GM18505 (cell line): ENCODE measurements around the gene SUOX.

ENCODE experiments used
- ATAC-seq: cut with Tn5 transposase; IDR thresholded peaks from one replicate; pipeline ENCODE4 v1.9.1; 2021; ENCODE audit not compliant: unreplicated experiment
- POLR2A ChIP-seq: IDR thresholded peaks from 4 replicates; pipeline ENCODE4 v1.6.1; 2011; ENCODE audit warnings: borderline replicate concordance; ENCODE audit not compliant: insufficient read depth, insufficient read length; ENCODE audit errors: extremely low read depth

The SUOX gene

GRCh38 chr12:55996715-55997534, at the start of gene SUOX:
Gene SUOX (plus strand): TSS chr12:55997276. CDS start chr12:56002222, 4,946 bp downstream.
- ATAC-seq, result peak; percentile 98

DNA sequence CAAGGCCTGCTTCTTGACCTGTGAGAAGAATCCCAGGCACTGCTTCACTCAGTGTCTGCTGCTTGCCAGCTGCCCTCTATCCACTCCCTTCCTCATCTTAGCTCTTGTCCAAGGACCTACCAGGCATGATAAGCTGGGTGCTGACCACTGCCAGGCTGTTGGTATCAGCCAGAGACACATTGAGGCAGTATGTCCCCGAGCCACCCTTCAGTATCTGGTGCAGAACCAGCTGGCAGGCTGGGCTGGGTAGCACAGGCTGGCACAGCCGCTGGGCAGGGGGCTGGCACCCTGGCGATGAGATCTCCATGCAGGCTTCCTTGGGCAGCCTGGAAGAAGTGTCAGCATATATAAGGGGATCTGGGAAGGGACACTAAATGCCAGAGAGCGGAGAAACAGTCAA, 41.7 kb upstream of the SUOX start:
- no peak for ATAC-seq
- no peak for TF ChIP-seq POLR2A

More at GRCh38 chr12:55996715-55997534, at the start of gene SUOX:
- TF ChIP-seq POLR2A, result peak; percentile 80

DNA sequence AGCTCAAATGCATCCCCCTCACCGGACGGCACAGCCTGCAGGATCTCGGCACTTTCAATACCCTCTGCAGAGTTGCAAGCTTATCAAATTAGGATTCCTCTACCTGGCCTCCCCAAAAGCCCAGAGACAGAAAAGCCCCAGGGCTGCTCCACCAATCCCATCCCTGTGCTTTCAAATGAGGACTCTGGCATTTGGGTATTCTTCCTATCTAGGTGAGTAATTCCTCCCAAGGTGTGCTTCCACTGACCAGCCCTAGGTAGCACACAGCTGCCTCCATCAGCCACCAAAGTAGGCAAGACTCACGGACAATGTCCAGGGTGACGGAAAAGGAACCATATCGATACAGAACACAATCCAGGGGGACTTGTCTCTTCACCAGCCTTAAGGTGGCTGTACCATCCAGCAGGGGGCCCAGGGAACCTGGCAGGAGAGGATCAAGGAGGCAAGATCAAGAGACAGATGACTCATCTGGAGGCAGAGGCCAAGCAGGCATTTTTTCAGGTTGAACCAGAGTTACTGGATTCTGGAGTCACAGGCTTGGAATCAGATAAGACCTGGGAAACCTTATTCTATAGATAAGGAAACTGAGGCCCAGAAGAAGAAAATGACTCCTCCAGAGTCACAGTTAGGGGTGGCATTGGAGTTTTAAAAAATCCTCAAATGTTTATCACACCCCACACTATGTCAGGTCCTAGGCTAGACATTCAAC, 41.1 kb upstream of the SUOX start:
- no peak for ATAC-seq
- TF ChIP-seq POLR2A, result no peak

GRCh38 chr12:55957106-55957859, 39.8 kb upstream of the SUOX start:
- no peak for ATAC-seq
- no peak for TF ChIP-seq POLR2A

- no peak for TF ChIP-seq POLR2A
- no peak for ATAC-seq
Measured at GRCh38 chr12:55963760-55964159, 33.3 kb upstream of the SUOX start.

DNA sequence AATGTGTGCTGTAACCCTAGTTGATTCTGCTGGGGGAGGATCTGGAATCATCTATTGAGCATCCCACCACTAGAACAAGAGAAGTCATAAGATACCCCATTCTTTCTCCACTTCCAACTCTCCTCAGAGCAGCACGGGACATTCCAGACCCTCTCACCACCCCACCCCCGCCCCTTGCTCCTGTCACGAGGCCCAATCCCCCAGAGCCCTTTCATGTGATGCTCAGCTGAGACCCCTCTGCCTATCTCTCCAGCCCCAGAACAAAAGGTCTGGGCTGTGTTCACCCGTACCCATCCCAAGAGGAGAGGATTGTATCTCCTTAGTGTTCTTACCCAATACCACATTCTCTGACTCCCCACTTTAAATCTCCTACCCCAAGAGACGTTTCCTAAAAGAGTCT, 31.8 kb upstream of the SUOX start:
- no peak for TF ChIP-seq POLR2A
- no peak for ATAC-seq

GRCh38 chr12:55965941-55966407, 31.1 kb upstream of the SUOX start, which contains the start of gene PMEL:
Gene PMEL (minus strand): TSS chr12:55966042. CDS start chr12:55966011, 31 bp downstream.
- TF ChIP-seq POLR2A, result no peak
- no peak for ATAC-seq

- TF ChIP-seq POLR2A, result peak; percentile 77
- ATAC-seq, result peak; percentile 90
Measured at GRCh38 chr12:55966408-55967281, 30.4 kb upstream of the SUOX start, which contains the start of gene CDK2. Gene CDK2 (plus strand): TSS chr12:55966830. CDS start chr12:55967009, 179 bp downstream.

DNA sequence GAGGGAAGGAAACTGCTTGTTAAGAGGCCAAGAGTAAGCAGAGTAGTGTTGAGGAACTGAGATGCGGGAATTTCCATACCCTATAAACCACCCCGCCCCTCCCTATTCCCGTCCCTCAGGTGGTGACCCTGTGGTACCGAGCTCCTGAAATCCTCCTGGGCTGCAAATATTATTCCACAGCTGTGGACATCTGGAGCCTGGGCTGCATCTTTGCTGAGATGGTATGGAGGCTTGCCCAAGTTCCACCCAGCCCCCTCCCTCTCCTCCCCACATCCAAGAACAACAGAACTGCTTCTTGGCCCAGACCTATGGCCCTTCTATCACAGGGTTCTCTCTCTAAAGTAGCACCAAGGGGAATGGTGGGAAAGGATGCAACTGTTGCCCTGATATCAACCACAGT, 27.7 kb upstream of the SUOX start:
- no peak for TF ChIP-seq POLR2A
- no peak for ATAC-seq

GRCh38 chr12:55970775-55971174, 26.3 kb upstream of the SUOX start:
- ATAC-seq, result no peak
- TF ChIP-seq POLR2A, result no peak

GRCh38 chr12:55972042-55972441, 25.0 kb upstream of the SUOX start:
- ATAC-seq, result no peak
- TF ChIP-seq POLR2A, result no peak

GRCh38 chr12:55972456-55972855, 24.6 kb upstream of the SUOX start:
- no peak for ATAC-seq
- TF ChIP-seq POLR2A, result no peak
